ENCODE measurements around the gene ATG16L2. TPM values are rescaled to one million over a fixed set of nuclear protein-coding genes. Genes with fewer than 3 reads are reported as not detected.
A peak's percentile ranks its signal among the peaks of the same experiment; 100 is the strongest.

The ATG16L2 gene
- total RNA-seq = 10 to 100 TPM; 16.8 to 36.8 (median 20.2) TPM
- polyA plus RNA-seq = 10 to 100 TPM in 1 of 3 donors, 1 to 10 TPM in 2; 4.6 to 47.7 (median 9.6) TPM

- intact Hi-C loops (cut with DNase I) = loop anchor here (2.0 kb wide), 2 partner anchors 22 to 90 kb away; no protein-coding TSS in a partner anchor
These were observed at the start of gene ATG16L2 for GRCh38 chr11:72814286-72815109. Gene ATG16L2 (plus strand): TSS chr11:72814411. CDS start chr11:72814446, 35 bp downstream.

GRCh38 chr11:72764503-72764902 is 49.7 kb upstream of the ATG16L2 start:
- intact Hi-C loops (cut with DNase I) = no loop called here
- 16 to 73% methylated on average over 13 of the region's 13 CpGs for WGBS, 2 donors
- Histone ChIP-seq H3K4me3 (no peak overlapping the region), H3K36me3 (no peaks in the 10 kb centered on the region), H3K27me3 (no peaks in the 10 kb centered on the region), H3K27ac (no peak overlapping the region), H3K4me1 (no peaks in the 10 kb centered on the region), H3K9me3 (no peaks in the 10 kb centered on the region)
- TF ChIP-seq POLR2AphosphoS5 (IDR thresholded peaks at IDR 0.05) (no peak), EP300 (IDR thresholded peaks at IDR 0.05) (no peak), CTCF (IDR thresholded peaks at IDR 0.05) (peak in 1 of 4 experiments; percentile 16), POLR2A (IDR thresholded peaks at IDR 0.05) (no peak)
- DNase-seq = no peak

More at GRCh38 chr11:72814286-72815109, at the start of gene ATG16L2:
- peak; percentile 29 to 69 for TF ChIP-seq POLR2A (IDR thresholded peaks at IDR 0.05)
- TF ChIP-seq POLR2AphosphoS5 (IDR thresholded peaks at IDR 0.05) = peak; percentile 41 to 75 (median 61)
- no peak for TF ChIP-seq EP300 (IDR thresholded peaks at IDR 0.05)
- TF ChIP-seq CTCF (IDR thresholded peaks at IDR 0.05) = peak in 1 of 4 experiments; percentile 5
- peak; percentile 93 for DNase-seq
- H3K9me3 ChIP-seq = no peaks in the 10 kb centered on the region
- H3K27me3 ChIP-seq = no peaks in the 10 kb centered on the region
- H3K27ac ChIP-seq = peak within 1 kb of the TSS; percentile 87 to 93 (median 92)
- H3K36me3 ChIP-seq = peaks cover 0 to 23% (median 8%) of the 10 kb centered on the region in 4 donors
- peaks cover 0 to 39% (median 37%) of the 10 kb centered on the region in 4 donors for H3K4me1 ChIP-seq
- H3K4me3 ChIP-seq = peak within 1 kb of the TSS; percentile 73 to 94 (median 84)
- 0 to 1% methylated on average over 75 of the region's 75 CpGs for WGBS, 2 donors

DNA sequence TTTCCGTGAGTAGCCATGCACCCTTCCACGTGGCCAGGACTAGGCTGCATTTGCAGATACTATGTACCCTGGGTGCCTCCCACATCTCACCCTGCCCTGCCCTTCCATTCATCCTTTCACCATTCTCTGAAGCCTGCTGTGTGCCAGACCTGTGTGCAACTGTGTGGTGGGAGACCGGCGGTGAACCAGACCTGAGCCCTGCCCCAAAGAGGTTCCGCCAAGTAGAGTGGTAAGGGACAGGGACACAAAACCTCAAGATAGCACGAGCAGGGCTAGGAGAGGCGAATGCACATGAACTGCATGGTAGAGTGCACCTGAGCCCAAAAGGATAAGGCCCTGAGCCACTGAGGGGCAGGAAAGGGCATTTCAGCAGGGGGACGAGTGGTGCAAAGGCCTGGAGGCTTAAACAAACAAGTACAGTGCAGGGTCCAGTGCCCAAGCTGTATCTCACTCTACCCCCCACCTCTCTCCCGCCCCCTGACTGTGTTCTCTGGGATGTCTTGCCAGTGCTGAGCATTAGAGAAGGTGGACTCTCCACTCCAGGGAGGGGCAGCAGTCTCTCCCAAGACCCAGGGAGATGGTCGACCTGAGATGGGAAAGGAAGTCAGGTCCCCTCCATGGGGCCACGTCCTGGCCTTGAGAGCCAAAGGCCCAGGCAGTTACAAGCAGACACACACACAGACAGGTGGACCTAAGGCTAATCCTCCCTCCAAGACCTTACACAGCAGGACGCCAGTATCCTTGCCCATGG is 47.9 kb upstream of the ATG16L2 start:
- H3K27ac ChIP-seq = no peak overlapping the region
- TF ChIP-seq POLR2AphosphoS5 (IDR thresholded peaks at IDR 0.05) (no peak), EP300 (IDR thresholded peaks at IDR 0.05) (no peak), CTCF (IDR thresholded peaks at IDR 0.05) (no peak), POLR2A (IDR thresholded peaks at IDR 0.05) (no peak)
- intact Hi-C loops (cut with DNase I) = no loop called here
- H3K4me3 ChIP-seq = no peak overlapping the region
- no peaks in the 10 kb centered on the region for H3K36me3 ChIP-seq
- no peak for DNase-seq
- peaks cover 0 to 5% (median 4%) of the 10 kb centered on the region in 4 donors for H3K4me1 ChIP-seq
- H3K27me3 ChIP-seq = no peaks in the 10 kb centered on the region
- H3K9me3 ChIP-seq = no peaks in the 10 kb centered on the region
- WGBS, 2 donors = 51 to 81% methylated on average over 12 of the region's 12 CpGs

DNA sequence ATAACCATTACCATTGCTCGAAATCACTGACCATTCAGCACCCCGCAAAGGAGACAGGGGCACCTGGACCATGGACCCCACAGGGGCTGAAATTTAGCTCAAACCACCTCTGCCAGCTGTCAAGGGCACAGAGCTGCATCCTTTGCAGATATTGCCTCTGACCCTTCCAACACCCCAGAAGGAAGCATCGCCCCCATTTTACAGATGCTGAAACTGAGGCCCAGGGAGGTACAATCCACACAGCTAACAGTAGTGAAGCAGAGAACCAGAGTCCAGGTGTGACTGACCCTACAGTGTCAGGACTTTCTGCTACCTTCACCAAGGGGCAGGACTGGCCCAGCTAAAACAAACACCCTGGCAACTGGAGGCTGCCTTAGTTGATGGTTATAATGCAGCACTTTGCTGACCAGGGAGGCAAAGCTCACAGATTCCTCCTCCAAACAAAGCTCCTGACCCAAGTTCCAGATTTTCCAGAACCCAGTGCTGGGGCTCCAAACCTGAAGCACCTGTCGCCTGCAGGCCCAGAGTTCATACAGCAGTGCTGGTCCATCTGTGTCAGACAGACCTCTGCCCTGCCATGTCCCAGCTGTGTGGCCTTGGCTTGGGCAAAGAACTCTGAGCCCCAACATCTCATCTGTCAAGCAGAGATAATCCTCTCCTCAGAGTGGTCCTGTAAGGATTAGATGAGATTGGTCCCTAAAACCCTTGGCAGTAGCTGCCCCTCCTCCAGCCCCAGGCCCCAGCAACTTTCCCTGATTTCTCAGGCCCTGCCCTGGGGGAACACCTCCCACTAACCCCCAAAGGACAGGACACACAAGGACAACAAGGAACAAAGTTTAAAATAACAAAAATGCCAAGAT is 46.8 kb upstream of the ATG16L2 start:
- DNase-seq = no peak
- TF ChIP-seq CTCF (IDR thresholded peaks at IDR 0.05) (no peak), POLR2AphosphoS5 (IDR thresholded peaks at IDR 0.05) (no peak), POLR2A (IDR thresholded peaks at IDR 0.05) (no peak), EP300 (IDR thresholded peaks at IDR 0.05) (no peak)
- H3K27me3 ChIP-seq = no peaks in the 10 kb centered on the region
- WGBS, 2 donors = 69 to 92% methylated on average over 4 of the region's 4 CpGs
- intact Hi-C loops (cut with DNase I) = no loop called here
- H3K4me1 ChIP-seq = peaks cover 0 to 16% (median 15%) of the 10 kb centered on the region in 4 donors
- no peak overlapping the region for H3K27ac ChIP-seq
- no peak overlapping the region for H3K4me3 ChIP-seq
- H3K36me3 ChIP-seq = no peaks in the 10 kb centered on the region
- no peaks in the 10 kb centered on the region for H3K9me3 ChIP-seq
